Karpas-422 (cell line): ENCODE data around the gene POLRMT. TPM values are rescaled to one million over a fixed set of nuclear protein-coding genes. Genes with fewer than 3 reads are reported as not detected.
A peak's percentile ranks its signal among the peaks of the same experiment; 100 is the strongest.
"Not testable (repeated sequence)": the region's sequence is repeated elsewhere in the genome, so short reads cannot be mapped to it uniquely, and the experiment has no call there.

Experiments used
- DNase-seq: peaks from one replicate; pipeline ENCODE4 v3.0.0-alpha.2; 2015
- H2AFZ ChIP-seq: fragments of 200-600 bp; sonication (generic); 2 replicates; pipeline ENCODE4 v1.6.1; 2014; ENCODE audit warnings: antibody characterized with exemption, low read length, mixed read lengths
- H3K27ac ChIP-seq: fragments of 200-600 bp; sonication (generic); 2 replicates; pipeline ENCODE4 v1.5.1; 2014; ENCODE audit warnings: mild to moderate bottlenecking, low read length, moderate library complexity
- H3K27me3 ChIP-seq: fragments of 200-600 bp; sonication (generic); 2 replicates; pipeline ENCODE4 v1.6.1; 2014; ENCODE audit warnings: low read length, mixed read lengths
- H3K36me3 ChIP-seq: fragments of 200-600 bp; sonication (generic); 2 replicates; pipeline ENCODE4 v1.6.1; 2014; ENCODE audit warnings: low read length, mixed read lengths; ENCODE audit not compliant: insufficient read depth
- H3K4me1 ChIP-seq: fragments of 200-600 bp; sonication (generic); 2 replicates; pipeline ENCODE4 v1.6.1; 2014; ENCODE audit warnings: mild to moderate bottlenecking, low read length, mixed read lengths
- H3K4me2 ChIP-seq: fragments of 200-600 bp; sonication (generic); 2 replicates; pipeline ENCODE4 v1.6.1; 2014; ENCODE audit warnings: low read length, low read depth, mild to moderate bottlenecking; ENCODE audit not compliant: poor library complexity, severe bottlenecking
- H3K4me3 ChIP-seq: fragments of 200-600 bp; sonication (generic); 2 replicates; pipeline ENCODE4 v1.5.1; 2014; ENCODE audit warnings: mild to moderate bottlenecking, antibody characterized with exemption, low read length, mixed read lengths
- H3K79me2 ChIP-seq: fragments of 200-600 bp; sonication (generic); 2 replicates; pipeline ENCODE4 v1.6.1; 2014; ENCODE audit warnings: mild to moderate bottlenecking, low read length, mixed read lengths
- H3K9ac ChIP-seq: fragments of 200-600 bp; sonication (generic); 2 replicates; pipeline ENCODE4 v1.6.0; 2014; ENCODE audit warnings: low read length
- H3K9me2 ChIP-seq: fragments of 200-600 bp; sonication (generic), shearing (Covaris generic); replicated peaks from 2 replicates; pipeline ENCODE4 v1.6.0; 2014; ENCODE audit warnings: mild to moderate bottlenecking, low read length, moderate library complexity; ENCODE audit not compliant: insufficient read depth
- H3K9me3 ChIP-seq: fragments of 300-700, 200-600 bp; sonication (generic); 2 replicates; pipeline ENCODE4 v1.6.1; 2014; ENCODE audit warnings: low read length, mixed read lengths
- H4K20me1 ChIP-seq: fragments of 200-600 bp; sonication (generic); 2 replicates; pipeline ENCODE4 v1.6.1; 2014; ENCODE audit warnings: mild to moderate bottlenecking, antibody characterized with exemption, low read length, low read depth; ENCODE audit not compliant: insufficient read depth
- total RNA-seq: library from RNA; depleted of rRNA; stranded (reverse); fragments of >200 nt; shearing (Covaris generic); gene quantifications from 2 replicates; pipeline ENCODE4 v1.2.3, GENCODE V29; 2014; ENCODE audit warnings: low replicate concordance

POLRMT gene
- total RNA-seq, 1 experiment from 2014 or later = 51.5 TPM

- not testable (repeated sequence) for H3K79me2 ChIP-seq, DNase-seq, H3K4me2 ChIP-seq, H3K9me3 ChIP-seq, H3K36me3 ChIP-seq, H3K9me2 ChIP-seq, H3K4me1 ChIP-seq, H2AFZ ChIP-seq, H3K9ac ChIP-seq, H3K27ac ChIP-seq, H3K4me3 ChIP-seq, H3K27me3 ChIP-seq, H4K20me1 ChIP-seq
Observed at GRCh38 chr19:603302-603639, 30.1 kb downstream of the POLRMT start.

GRCh38 chr19:602391-603301 is 30.7 kb downstream of the POLRMT start:
- Histone ChIP-seq H3K9ac (no peak overlapping the region), H3K4me3 (no peak overlapping the region), H3K4me1 (no peaks in the 10 kb centered on the region), H3K9me2 (no peaks in the 10 kb centered on the region), H3K27ac (no peak overlapping the region), H3K4me2 (no peak overlapping the region), H4K20me1 (no peaks in the 10 kb centered on the region), H3K27me3 (no peaks in the 10 kb centered on the region), H3K79me2 (no peaks in the 10 kb centered on the region), H2AFZ (no peak overlapping the region), H3K36me3 (no peaks in the 10 kb centered on the region), H3K9me3 (peaks cover 3% of the 10 kb centered on the region; the same call in 1 of the 2 replicates)
- no peak for DNase-seq

- no peak for DNase-seq
- Histone ChIP-seq H3K79me2 (no peaks in the 10 kb centered on the region), H4K20me1 (no peaks in the 10 kb centered on the region), H3K9me3 (no peaks in the 10 kb centered on the region; the same call in 1 of the 2 replicates), H2AFZ (no peak overlapping the region), H3K4me2 (no peak overlapping the region), H3K27ac (no peak overlapping the region), H3K36me3 (no peaks in the 10 kb centered on the region), H3K4me1 (no peaks in the 10 kb centered on the region), H3K9ac (no peak overlapping the region), H3K27me3 (no peaks in the 10 kb centered on the region), H3K9me2 (no peaks in the 10 kb centered on the region), H3K4me3 (no peak overlapping the region)
Observed at GRCh38 chr19:601790-602189, 31.5 kb downstream of the POLRMT start.

- H2AFZ ChIP-seq = no peak overlapping the region
- no peaks in the 10 kb centered on the region for H3K36me3 ChIP-seq
- H3K4me3 ChIP-seq = no peak overlapping the region
- H3K4me2 ChIP-seq = no peak overlapping the region
- H3K79me2 ChIP-seq = no peaks in the 10 kb centered on the region
- no peaks in the 10 kb centered on the region for H3K4me1 ChIP-seq
- no peak for DNase-seq
- no peaks in the 10 kb centered on the region; the same call in 1 of the 2 replicates for H3K9me3 ChIP-seq
- H3K9me2 ChIP-seq = no peaks in the 10 kb centered on the region
- no peak overlapping the region for H3K9ac ChIP-seq
- no peaks in the 10 kb centered on the region for H4K20me1 ChIP-seq
- no peaks in the 10 kb centered on the region for H3K27me3 ChIP-seq
- no peak overlapping the region for H3K27ac ChIP-seq
Observed at GRCh38 chr19:601310-601709, 32.0 kb downstream of the POLRMT start.

- Histone ChIP-seq H3K4me2 (no peak overlapping the region), H3K9ac (no peak overlapping the region), H3K9me2 (no peaks in the 10 kb centered on the region), H3K27me3 (no peaks in the 10 kb centered on the region), H3K27ac (no peak overlapping the region), H2AFZ (no peak overlapping the region), H3K9me3 (no peaks in the 10 kb centered on the region; the same call in 1 of the 2 replicates), H3K4me3 (no peak overlapping the region), H4K20me1 (no peaks in the 10 kb centered on the region), H3K36me3 (no peaks in the 10 kb centered on the region), H3K4me1 (no peaks in the 10 kb centered on the region), H3K79me2 (no peaks in the 10 kb centered on the region)
- DNase-seq = peak; percentile 58
Observed at GRCh38 chr19:597406-598315, 35.7 kb downstream of the POLRMT start.

GRCh38 chr19:596263-596655 is 37.1 kb downstream of the POLRMT start:
- no peak overlapping the region for H3K4me3 ChIP-seq
- no peaks in the 10 kb centered on the region for H3K4me1 ChIP-seq
- no peak overlapping the region for H3K9ac ChIP-seq
- no peak overlapping the region for H2AFZ ChIP-seq
- H3K79me2 ChIP-seq = no peaks in the 10 kb centered on the region
- H3K9me3 ChIP-seq = no peaks in the 10 kb centered on the region; the same call in 1 of the 2 replicates
- DNase-seq = no peak
- H3K9me2 ChIP-seq = no peaks in the 10 kb centered on the region
- no peaks in the 10 kb centered on the region for H3K27me3 ChIP-seq
- no peak overlapping the region for H3K27ac ChIP-seq
- H4K20me1 ChIP-seq = no peaks in the 10 kb centered on the region
- H3K36me3 ChIP-seq = no peaks in the 10 kb centered on the region
- no peak overlapping the region for H3K4me2 ChIP-seq

GRCh38 chr19:595326-596262 is 37.7 kb downstream of the POLRMT start:
- H3K9me3 ChIP-seq = no peaks in the 10 kb centered on the region
- no peak overlapping the region for H3K4me3 ChIP-seq
- no peaks in the 10 kb centered on the region for H3K36me3 ChIP-seq
- no peak overlapping the region for H3K4me2 ChIP-seq
- no peaks in the 10 kb centered on the region for H3K79me2 ChIP-seq
- no peaks in the 10 kb centered on the region for H3K4me1 ChIP-seq
- no peak overlapping the region for H2AFZ ChIP-seq
- H3K27me3 ChIP-seq = no peaks in the 10 kb centered on the region
- no peaks in the 10 kb centered on the region for H4K20me1 ChIP-seq
- H3K9me2 ChIP-seq = no peaks in the 10 kb centered on the region
- H3K9ac ChIP-seq = no peak overlapping the region
- no peak overlapping the region for H3K27ac ChIP-seq
- DNase-seq = no peak
